Suprapubic skin (tissue), 4 donors: Measurements from ENCODE around the gene RBP2.

ENCODE experiments used
- EP300 ChIP-seq: sonication (generic); formaldehyde crosslinking; IDR thresholded peaks from one replicate; pipeline ENCODE4 v1.6.1; 2017; ENCODE audit warnings: antibody characterized with exemption
- POLR2A ChIP-seq, 2 donors: fragments of 450-650 bp; IDR thresholded peaks; one replicate each; pipeline ENCODE4 v1.6.1; 2017; ENCODE audit warnings: antibody characterized with exemption in 2 of 2, mild to moderate bottlenecking in 2 of 2, moderate library complexity in 2 of 2
- POLR2AphosphoS5 ChIP-seq, 3 donors: sonication (generic); formaldehyde crosslinking; IDR thresholded peaks; one replicate each; pipeline ENCODE4 v1.6.1; 2017; ENCODE audit warnings: antibody characterized with exemption in 3 of 3
- TF ChIP-seq, protein P1 (sequence below), 2 donors: fragments of 200-600 bp in 1 of 2; fragments of 450-650 bp in 1 of 2; sonication (generic) in 1 of 2; IDR thresholded peaks; one replicate each; pipeline ENCODE4 v1.5.1; 2016 to 2019; ENCODE audit warnings: antibody characterized with exemption in 2 of 2, mild to moderate bottlenecking in 1 of 2, moderate library complexity in 1 of 2

DNA sequence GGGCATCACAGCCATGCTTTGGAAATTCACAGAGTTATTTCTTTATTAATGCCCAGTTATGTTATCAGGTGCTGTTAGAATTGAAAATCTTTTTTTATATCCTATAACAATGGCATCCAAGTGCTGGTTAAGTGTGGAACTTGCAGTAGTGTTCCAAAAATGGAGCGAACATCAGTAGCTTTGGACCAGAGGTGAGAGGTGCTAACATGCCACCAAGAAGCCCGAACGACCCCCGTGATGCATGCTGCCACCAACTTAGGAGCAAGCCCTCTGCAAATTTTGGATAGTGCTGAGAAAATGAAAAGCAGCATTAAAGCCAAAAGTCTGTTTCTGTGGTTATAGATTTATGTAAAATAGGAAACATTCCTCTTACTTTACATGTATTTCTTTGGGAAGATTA lies 38.4 kb upstream of the RBP2 start:
- TF ChIP-seq, protein P1, sequence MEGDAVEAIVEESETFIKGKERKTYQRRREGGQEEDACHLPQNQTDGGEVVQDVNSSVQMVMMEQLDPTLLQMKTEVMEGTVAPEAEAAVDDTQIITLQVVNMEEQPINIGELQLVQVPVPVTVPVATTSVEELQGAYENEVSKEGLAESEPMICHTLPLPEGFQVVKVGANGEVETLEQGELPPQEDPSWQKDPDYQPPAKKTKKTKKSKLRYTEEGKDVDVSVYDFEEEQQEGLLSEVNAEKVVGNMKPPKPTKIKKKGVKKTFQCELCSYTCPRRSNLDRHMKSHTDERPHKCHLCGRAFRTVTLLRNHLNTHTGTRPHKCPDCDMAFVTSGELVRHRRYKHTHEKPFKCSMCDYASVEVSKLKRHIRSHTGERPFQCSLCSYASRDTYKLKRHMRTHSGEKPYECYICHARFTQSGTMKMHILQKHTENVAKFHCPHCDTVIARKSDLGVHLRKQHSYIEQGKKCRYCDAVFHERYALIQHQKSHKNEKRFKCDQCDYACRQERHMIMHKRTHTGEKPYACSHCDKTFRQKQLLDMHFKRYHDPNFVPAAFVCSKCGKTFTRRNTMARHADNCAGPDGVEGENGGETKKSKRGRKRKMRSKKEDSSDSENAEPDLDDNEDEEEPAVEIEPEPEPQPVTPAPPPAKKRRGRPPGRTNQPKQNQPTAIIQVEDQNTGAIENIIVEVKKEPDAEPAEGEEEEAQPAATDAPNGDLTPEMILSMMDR (IDR thresholded peaks at IDR 0.05), result no peak
- TF ChIP-seq EP300, result no peak
- TF ChIP-seq POLR2A (IDR thresholded peaks at IDR 0.05), result no peak
- no peak for TF ChIP-seq POLR2AphosphoS5 (IDR thresholded peaks at IDR 0.05)
